Measurements from ENCODE around the gene CNN2. TPM values are rescaled to one million over a fixed set of nuclear protein-coding genes. Genes with fewer than 3 reads are reported as not detected.
A peak's percentile ranks its signal among the peaks of the same experiment; 100 is the strongest.

The CNN2 gene
- total and polyA plus RNA-seq, 2 of the 13 experiments (the other 11 are each of a cell fraction or from before 2014, with no cell fraction given) = 63.6 to 70.0 TPM

DNA sequence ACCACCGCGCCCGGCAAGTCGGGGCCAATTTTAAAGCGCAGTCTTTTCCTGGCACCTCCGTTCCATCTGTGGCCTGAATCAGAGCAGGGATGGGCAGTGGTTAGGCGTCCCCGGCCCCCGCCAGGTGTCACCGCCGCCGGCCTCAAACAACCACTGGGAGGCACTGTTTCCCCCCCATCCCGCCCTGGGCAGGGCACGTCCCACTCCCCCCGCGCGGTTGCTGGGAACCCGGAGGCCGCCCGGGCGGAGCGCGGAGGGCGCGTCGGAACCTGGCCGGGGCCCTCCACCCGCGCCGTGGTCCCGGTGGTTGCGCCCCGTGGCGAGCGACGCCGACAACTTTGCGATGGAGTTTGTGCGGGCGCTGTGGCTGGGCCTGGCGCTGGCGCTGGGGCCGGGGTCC, 26.3 kb upstream of the CNN2 start, which contains the start of gene GRIN3B (continued):
- TF ChIP-seq ZHX1 (CRISPR knock-in tag; IDR thresholded peaks at IDR 0.05; ENCODE audit: low read depth) (no peak), ZNF33A (CRISPR knock-in tag; IDR thresholded peaks at IDR 0.05; ENCODE audit: borderline replicate concordance) (no peak), HOXD1 (CRISPR knock-in tag; IDR thresholded peaks at IDR 0.05) (no peak), RELA (CRISPR knock-in tag; IDR thresholded peaks at IDR 0.05) (no peak), ELF1 (CRISPR knock-in tag; IDR thresholded peaks at IDR 0.05) (no peak), MAZ (IDR thresholded peaks at IDR 0.05; ENCODE audit: borderline replicate concordance, low read depth, low read length) (peak; percentile 73; the same call in 1 of the 2 replicates), MAZ (CRISPR knock-in tag; IDR thresholded peaks at IDR 0.05; ENCODE audit: low read depth) (peak; percentile 66; the same call in 1 of the 2 replicates), ZNF121 (CRISPR knock-in tag; IDR thresholded peaks at IDR 0.05) (no peak), NCOR1 (IDR thresholded peaks at IDR 0.05; ENCODE audit: borderline replicate concordance, low read length) (no peak), E2F5 (CRISPR knock-in tag; conservative IDR thresholded peaks at IDR 0.05) (no peak), ZBTB14 (CRISPR knock-in tag; IDR thresholded peaks at IDR 0.05) (no peak), ZNF556 (CRISPR knock-in tag; IDR thresholded peaks at IDR 0.05; ENCODE audit: borderline replicate concordance) (no peak), ZNF329 (CRISPR knock-in tag; IDR thresholded peaks at IDR 0.05; ENCODE audit: low read depth) (no peak), ZNF569 (CRISPR knock-in tag; IDR thresholded peaks at IDR 0.05; ENCODE audit: borderline replicate concordance) (no peak), GTF3A (CRISPR knock-in tag; conservative IDR thresholded peaks at IDR 0.05) (no peak), ZNF839 (CRISPR knock-in tag; IDR thresholded peaks at IDR 0.05; ENCODE audit: borderline replicate concordance) (no peak), SIN3A (IDR thresholded peaks at IDR 0.05; ENCODE audit: borderline replicate concordance, low read depth, low read length) (peak; percentile 34; the same call in 1 of the 2 replicates), PAWR (CRISPR knock-in tag; IDR thresholded peaks at IDR 0.05; ENCODE audit: borderline replicate concordance) (no peak)
- TF ChIP-seq, protein P1, sequence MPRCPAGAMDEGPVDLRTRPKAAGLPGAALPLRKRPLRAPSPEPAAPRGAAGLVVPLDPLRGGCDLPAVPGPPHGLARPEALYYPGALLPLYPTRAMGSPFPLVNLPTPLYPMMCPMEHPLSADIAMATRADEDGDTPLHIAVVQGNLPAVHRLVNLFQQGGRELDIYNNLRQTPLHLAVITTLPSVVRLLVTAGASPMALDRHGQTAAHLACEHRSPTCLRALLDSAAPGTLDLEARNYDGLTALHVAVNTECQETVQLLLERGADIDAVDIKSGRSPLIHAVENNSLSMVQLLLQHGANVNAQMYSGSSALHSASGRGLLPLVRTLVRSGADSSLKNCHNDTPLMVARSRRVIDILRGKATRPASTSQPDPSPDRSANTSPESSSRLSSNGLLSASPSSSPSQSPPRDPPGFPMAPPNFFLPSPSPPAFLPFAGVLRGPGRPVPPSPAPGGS (CRISPR knock-in tag; IDR thresholded peaks at IDR 0.05) = no peak
- TF ChIP-seq, protein P2, sequence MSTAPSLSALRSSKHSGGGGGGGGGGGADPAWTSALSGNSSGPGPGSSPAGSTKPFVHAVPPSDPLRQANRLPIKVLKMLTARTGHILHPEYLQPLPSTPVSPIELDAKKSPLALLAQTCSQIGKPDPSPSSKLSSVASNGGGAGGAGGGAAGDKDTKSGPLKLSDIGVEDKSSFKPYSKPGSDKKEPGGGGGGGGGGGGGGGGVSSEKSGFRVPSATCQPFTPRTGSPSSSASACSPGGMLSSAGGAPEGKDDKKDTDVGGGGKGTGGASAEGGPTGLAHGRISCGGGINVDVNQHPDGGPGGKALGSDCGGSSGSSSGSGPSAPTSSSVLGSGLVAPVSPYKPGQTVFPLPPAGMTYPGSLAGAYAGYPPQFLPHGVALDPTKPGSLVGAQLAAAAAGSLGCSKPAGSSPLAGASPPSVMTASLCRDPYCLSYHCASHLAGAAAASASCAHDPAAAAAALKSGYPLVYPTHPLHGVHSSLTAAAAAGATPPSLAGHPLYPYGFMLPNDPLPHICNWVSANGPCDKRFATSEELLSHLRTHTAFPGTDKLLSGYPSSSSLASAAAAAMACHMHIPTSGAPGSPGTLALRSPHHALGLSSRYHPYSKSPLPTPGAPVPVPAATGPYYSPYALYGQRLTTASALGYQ (CRISPR knock-in tag; IDR thresholded peaks at IDR 0.05) = no peak
- TF ChIP-seq, protein P3, sequence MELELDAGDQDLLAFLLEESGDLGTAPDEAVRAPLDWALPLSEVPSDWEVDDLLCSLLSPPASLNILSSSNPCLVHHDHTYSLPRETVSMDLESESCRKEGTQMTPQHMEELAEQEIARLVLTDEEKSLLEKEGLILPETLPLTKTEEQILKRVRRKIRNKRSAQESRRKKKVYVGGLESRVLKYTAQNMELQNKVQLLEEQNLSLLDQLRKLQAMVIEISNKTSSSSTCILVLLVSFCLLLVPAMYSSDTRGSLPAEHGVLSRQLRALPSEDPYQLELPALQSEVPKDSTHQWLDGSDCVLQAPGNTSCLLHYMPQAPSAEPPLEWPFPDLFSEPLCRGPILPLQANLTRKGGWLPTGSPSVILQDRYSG (CRISPR knock-in tag; IDR thresholded peaks at IDR 0.05) = no peak

Data from HepG2 (cell line).